ENCODE measurements around the gene ARHGEF6.

ARHGEF6 gene

GRCh38 chrX:136747003-136747986 is 33.4 kb downstream of the ARHGEF6 start:
- no peak for DNase-seq

GRCh38 chrX:136745215-136746173 is 35.2 kb downstream of the ARHGEF6 start:
- DNase-seq, result no peak

- DNase-seq, result no peak
Observed at GRCh38 chrX:136742721-136743379, 37.9 kb downstream of the ARHGEF6 start.

- no peak for DNase-seq
Observed at GRCh38 chrX:136738049-136738729, 42.5 kb downstream of the ARHGEF6 start.

GRCh38 chrX:136736690-136737089 is 44.0 kb downstream of the ARHGEF6 start:
- no peak for DNase-seq

- no peak for DNase-seq
Observed at GRCh38 chrX:136735601-136736000, 45.1 kb downstream of the ARHGEF6 start.

GRCh38 chrX:136733613-136734012 is 47.1 kb downstream of the ARHGEF6 start:
- no peak for DNase-seq

GRCh38 chrX:136731798-136732197 is 48.9 kb downstream of the ARHGEF6 start:
- no peak for DNase-seq

- no peak for DNase-seq
Observed at GRCh38 chrX:136731207-136731782, 49.4 kb downstream of the ARHGEF6 start.

GRCh38 chrX:136728393-136728792 is 52.3 kb downstream of the ARHGEF6 start:
- no peak for DNase-seq

- DNase-seq, result no peak
Observed at GRCh38 chrX:136725441-136726104, 55.2 kb downstream of the ARHGEF6 start.

GRCh38 chrX:136718091-136718490 is 62.6 kb downstream of the ARHGEF6 start:
- DNase-seq, result no peak

GRCh38 chrX:136714626-136715599 is 65.8 kb downstream of the ARHGEF6 start:
- DNase-seq, result no peak

GRCh38 chrX:136712650-136713310 is 68.0 kb downstream of the ARHGEF6 start:
- DNase-seq, result no peak

- peak in 15 of 56 donors; percentile 0 to 44 (median 2) for DNase-seq
Observed at GRCh38 chrX:136711147-136711546, 69.6 kb downstream of the ARHGEF6 start.

- DNase-seq, result no peak
Observed at GRCh38 chrX:136710325-136710951, 70.3 kb downstream of the ARHGEF6 start.

- DNase-seq, result no peak
Observed at GRCh38 chrX:136708348-136708747, 72.4 kb downstream of the ARHGEF6 start.

Data from nucleus accumbens (tissue), 56 donors.